ELF-1 (cell line): ENCODE results near the gene TMA7.

Experiments
- DNase-seq: peaks from one replicate; pipeline ENCODE4 v3.0.0-alpha.2; 2016; ENCODE audit warnings: low read depth, low spot score

The TMA7 gene

GRCh38 chr3:48422681-48423080, 17.4 kb upstream of the TMA7 start:
- no peak for DNase-seq

- DNase-seq: no peak
Observed at GRCh38 chr3:48423241-48423882, 16.7 kb upstream of the TMA7 start.

GRCh38 chr3:48423883-48424695, 16.0 kb upstream of the TMA7 start:
- DNase-seq: peak; percentile 58

GRCh38 chr3:48425281-48425812, 14.7 kb upstream of the TMA7 start:
- peak; percentile 44 for DNase-seq

GRCh38 chr3:48426401-48426909, 13.6 kb upstream of the TMA7 start:
- no peak for DNase-seq

- no peak for DNase-seq
Observed at GRCh38 chr3:48426944-48427629, 13.0 kb upstream of the TMA7 start.

- DNase-seq: no peak
Observed at GRCh38 chr3:48427630-48427962, 12.5 kb upstream of the TMA7 start.

GRCh38 chr3:48428088-48428571, 11.9 kb upstream of the TMA7 start:
- DNase-seq: no peak

- peak; percentile 36 for DNase-seq
Observed at GRCh38 chr3:48428572-48429316, 11.3 kb upstream of the TMA7 start.

- peak; percentile 58 for DNase-seq
Observed at GRCh38 chr3:48429317-48429959, 10.6 kb upstream of the TMA7 start.

GRCh38 chr3:48429960-48430707, 9.9 kb upstream of the TMA7 start, which contains the start of gene PLXNB1:
Gene PLXNB1 (minus strand): TSS chr3:48430086. CDS start chr3:48424611, 5,475 bp downstream.
- DNase-seq: peak; percentile 79

GRCh38 chr3:48430708-48431101, 9.4 kb upstream of the TMA7 start:
- DNase-seq: no peak

GRCh38 chr3:48431224-48432029, 8.6 kb upstream of the TMA7 start:
- no peak for DNase-seq

- DNase-seq: peak; percentile 86
Observed at GRCh38 chr3:48432411-48433371, 7.4 kb upstream of the TMA7 start.

- peak; percentile 44 for DNase-seq
Observed at GRCh38 chr3:48433472-48434118, 6.5 kb upstream of the TMA7 start.

- DNase-seq: no peak
Observed at GRCh38 chr3:48434591-48435222, 5.3 kb upstream of the TMA7 start.

- no peak for DNase-seq
Observed at GRCh38 chr3:48435223-48435595, 4.8 kb upstream of the TMA7 start.
